H1 (cell line): ENCODE data around the gene ROR1. TPM values are rescaled to one million over a fixed set of nuclear protein-coding genes. Genes with fewer than 3 reads are reported as not detected.

Experiments
- CTCF ChIA-PET: fragments of 300-600 bp; sonication (Branson Sonifier 250); formaldehyde crosslinking; loops from one replicate; lab custom pipeline; 2021; ENCODE audit not compliant: partially characterized antibody; lab: Charles Lee
- POLR2A ChIA-PET: fragments of 300-600 bp; sonication (Branson Sonifier 250); formaldehyde crosslinking; loops from one replicate; lab custom pipeline; 2021; ENCODE audit warnings: inconsistent platforms; ENCODE audit not compliant: partially characterized antibody; lab: Charles Lee
- DNase-seq, 2 experiments: peaks; one replicate each; pipeline versions ENCODE4 v3.0.0 to v3.0.0-alpha.2; 2010 to 2022; ENCODE audit warnings: low spot score in 2 of 2, low read depth in 1 of 2, mixed read lengths in 1 of 2
- FAIRE-seq: peaks from 2 replicates; lab custom pipeline; 2011; peaks lifted over from hg19 to GRCh38; lab: Jason Lieb, UNC
- H2AFZ ChIP-seq: 2 replicates; pipeline ENCODE4 v1.8.1; 2012; ENCODE audit warnings: low read length, inconsistent platforms
- H2AK5ac ChIP-seq: 2 replicates; pipeline ENCODE4 v1.6.1; 2013; ENCODE audit warnings: low read depth, low read length
- H2BK120ac ChIP-seq: replicated peaks from 2 replicates; pipeline ENCODE3; 2013; ENCODE audit warnings: low read depth, low read length, inconsistent platforms
- H2BK12ac ChIP-seq: 2 replicates; pipeline ENCODE4 v1.6.1; 2013; ENCODE audit warnings: low read depth, low read length
- H2BK15ac ChIP-seq: 2 replicates; pipeline ENCODE4 v1.6.1; 2013; ENCODE audit warnings: low read length
- H2BK20ac ChIP-seq: 2 replicates; pipeline ENCODE4 v1.6.1; 2013; ENCODE audit warnings: low read length
- H2BK5ac ChIP-seq: 2 replicates; pipeline ENCODE4 v1.6.1; 2013; ENCODE audit warnings: low read depth, low read length
- H3K14ac ChIP-seq: 2 replicates; pipeline ENCODE4 v1.6.1; 2013; ENCODE audit warnings: inconsistent platforms; ENCODE audit not compliant: insufficient read length
- H3K18ac ChIP-seq: 2 replicates; pipeline ENCODE4 v1.6.1; 2013; ENCODE audit warnings: low read length; ENCODE audit errors: extremely low read depth
- H3K23ac ChIP-seq: 2 replicates; pipeline ENCODE4 v1.6.1; 2013; ENCODE audit warnings: inconsistent platforms; ENCODE audit not compliant: insufficient read length
- H3K23me2 ChIP-seq: 2 replicates; pipeline ENCODE4 v1.6.1; 2013; ENCODE audit warnings: low read depth, low read length
- H3K27ac ChIP-seq: 2 replicates; pipeline ENCODE4 v1.6.1; 2011; ENCODE audit warnings: low read depth, low read length, inconsistent platforms
- H3K27me3 ChIP-seq, 4 experiments: replicated peaks in 1 of 4; 1 replicate in 1 of 4; 2 replicates in 3 of 4; pipeline versions ENCODE4 v1.6.1 to v1.8.1; 2011 to 2013; ENCODE audit warnings: low read length in 3 of 4, mild to moderate bottlenecking in 3 of 4, inconsistent platforms in 2 of 4, mixed read lengths in 2 of 4, moderate library complexity in 1 of 4; ENCODE audit not compliant: control insufficient read depth in 3 of 4, insufficient read depth in 3 of 4; ENCODE audit errors: extremely low read depth in 1 of 4
- H3K36me3 ChIP-seq, 4 experiments: 2 replicates each; pipeline versions ENCODE4 v1.6.1 to v1.8.1; 2011 to 2013; ENCODE audit warnings: mild to moderate bottlenecking in 4 of 4, low read length in 3 of 4, moderate library complexity in 2 of 4, control low read depth in 1 of 4, inconsistent platforms in 1 of 4; ENCODE audit not compliant: insufficient read depth in 4 of 4, control insufficient read depth in 2 of 4
- H3K4ac ChIP-seq: replicated peaks from 2 replicates; pipeline ENCODE3; 2013; ENCODE audit warnings: low read length, low read depth, mixed read lengths, inconsistent platforms; ENCODE audit not compliant: insufficient read length
- H3K4me1 ChIP-seq, 4 experiments: replicated peaks in 1 of 4; 1 replicate in 1 of 4; 2 replicates in 3 of 4; pipeline versions ENCODE4 v1.6.1 to v1.8.1; 2011 to 2013; ENCODE audit warnings: low read length in 3 of 4, inconsistent platforms in 2 of 4, mixed read lengths in 1 of 4; ENCODE audit not compliant: insufficient read depth in 4 of 4, control insufficient read depth in 3 of 4
- H3K4me2 ChIP-seq, 2 experiments: 2 replicates each; pipeline versions ENCODE4 v1.6.1 to v1.8.1; 2011 to 2013; ENCODE audit warnings: low read depth in 2 of 2, low read length in 2 of 2, control low read depth in 1 of 2, inconsistent platforms in 1 of 2, mild to moderate bottlenecking in 1 of 2; ENCODE audit not compliant: insufficient read depth in 1 of 2
- H3K4me3 ChIP-seq, 4 experiments: fragments of 200-600, 300-600 bp in 1 of 4; sonication (generic), shearing (Covaris generic), sonication (Bioruptor Twin) in 1 of 4; 2 replicates each; pipeline versions ENCODE4 v1.5.1 to v1.8.1; 2011 to 2016; ENCODE audit warnings: low read length in 4 of 4, low read depth in 3 of 4, control low read depth in 2 of 4, inconsistent platforms in 2 of 4, mild to moderate bottlenecking in 2 of 4, mixed read lengths in 1 of 4, moderate library complexity in 1 of 4; ENCODE audit not compliant: insufficient read depth in 2 of 4; ENCODE audit errors: extremely low read depth in 1 of 4
- H3K56ac ChIP-seq: replicated peaks from 2 replicates; pipeline ENCODE3; 2013; ENCODE audit warnings: low read depth, mild to moderate bottlenecking, mixed read lengths, low read length, inconsistent platforms; ENCODE audit not compliant: insufficient read length
- H3K79me1 ChIP-seq: 2 replicates; pipeline ENCODE4 v1.6.1; 2013; ENCODE audit warnings: low read depth, low read length, control low read depth
- H3K79me2 ChIP-seq, 2 experiments: 2 replicates each; pipeline versions ENCODE4 v1.6.1 to v1.8.1; 2012 to 2013; ENCODE audit warnings: low read length in 2 of 2, mild to moderate bottlenecking in 2 of 2, inconsistent platforms in 1 of 2; ENCODE audit not compliant: insufficient read depth in 2 of 2, control insufficient read depth in 1 of 2
- H3K9ac ChIP-seq, 4 experiments: replicated peaks in 1 of 4; 1 replicate in 1 of 4; 2 replicates in 3 of 4; pipeline versions ENCODE4 v1.6.1 to v1.8.1; 2011 to 2013; ENCODE audit warnings: low read depth in 3 of 4, low read length in 3 of 4, control low read depth in 2 of 4, mild to moderate bottlenecking in 2 of 4, moderate library complexity in 2 of 4, inconsistent platforms in 1 of 4; ENCODE audit errors: extremely low read depth in 1 of 4
- H3K9me3 ChIP-seq, 2 experiments: 2 replicates each; pipeline versions ENCODE4 v1.6.1 to v1.8.1; 2012 to 2013; ENCODE audit warnings: mild to moderate bottlenecking in 2 of 2, moderate library complexity in 2 of 2, control low read depth in 1 of 2, inconsistent platforms in 1 of 2, low read depth in 1 of 2, low read length in 1 of 2, mixed read lengths in 1 of 2; ENCODE audit not compliant: insufficient read depth in 2 of 2
- H4K20me1 ChIP-seq, 2 experiments: replicated peaks in 1 of 2; 2 replicates each; pipeline versions ENCODE3 to v1.8.1; 2011 to 2013; ENCODE audit warnings: inconsistent platforms in 2 of 2, low read length in 2 of 2, mild to moderate bottlenecking in 1 of 2; ENCODE audit not compliant: insufficient read depth in 2 of 2, control insufficient read depth in 1 of 2
- H4K5ac ChIP-seq: 2 replicates; pipeline ENCODE4 v1.6.1; 2013; ENCODE audit warnings: low read length, low read depth, mixed read lengths, inconsistent platforms; ENCODE audit not compliant: insufficient read length
- H4K8ac ChIP-seq: 2 replicates; pipeline ENCODE4 v1.8.0; 2013; ENCODE audit warnings: mild to moderate bottlenecking, moderate library complexity, low read length, inconsistent platforms; ENCODE audit not compliant: insufficient read depth; ENCODE audit errors: extremely low read depth
- H4K91ac ChIP-seq: replicated peaks from 2 replicates; pipeline ENCODE3; 2013; ENCODE audit warnings: low read length, mixed read lengths, inconsistent platforms; ENCODE audit not compliant: insufficient read length
- CBX8 ChIP-seq: fragments of 300-800, 300-1000 bp; sonication (generic); IDR thresholded peaks from 2 replicates; pipeline ENCODE4 v1.7.1; 2016; ENCODE audit warnings: low read depth, low read length, borderline replicate concordance
- EGR1 ChIP-seq: IDR thresholded peaks from 2 replicates; pipeline ENCODE4 v1.6.1; 2011; ENCODE audit warnings: low read depth, low read length, borderline replicate concordance
- PHF8 ChIP-seq: fragments of 200-600 bp; sonication (generic); conservative IDR thresholded peaks from 2 replicates; pipeline ENCODE4 v1.7.1; 2012; ENCODE audit warnings: low read depth, mild to moderate bottlenecking, inconsistent platforms, low read length, moderate library complexity
- SP4 ChIP-seq: IDR thresholded peaks from 2 replicates; pipeline ENCODE4 v1.6.1; 2012; ENCODE audit warnings: low read length, inconsistent platforms
- TEAD4 ChIP-seq: IDR thresholded peaks from 2 replicates; pipeline ENCODE4 v1.6.1; 2012; ENCODE audit warnings: low read depth, low read length, inconsistent platforms, mixed read lengths
- WGBS, 2 experiments: shearing (Covaris generic) in 1 of 2; methylation state at CpG; one replicate each; pipeline versions ENCODE4 v1.1.6 to v1.1.7; 2013 to 2015; ENCODE audit warnings: low lambda C conversion rate in 2 of 2, mixed read lengths in 2 of 2, inconsistent platforms in 1 of 2, low coverage in 1 of 2, missing lambda C conversion rate in 1 of 2; ENCODE audit not compliant: insufficient replicate concordance in 2 of 2, insufficient coverage in 1 of 2, insufficient read length in 1 of 2; ENCODE audit errors: extremely low coverage in 1 of 2, missing lambda C conversion rate in 1 of 2; 5-methylcytosine and 5-hydroxymethylcytosine counted together
- polyA plus RNA-seq, 7 experiments: library from polyadenylated mRNA; depleted of rRNA in 3 of 7; stranded (reverse) in 5 of 7; unstranded in 2 of 7; fragments of >200 nt in 5 of 7; fragments of 200-250 nt in 2 of 7; gene quantifications; 1 replicate in 5 of 7; 2 replicates in 1 of 7; 4 replicates in 1 of 7; pipeline versions ENCODE4 v1.2.1 to v1.2.3, GENCODE V29; 2011 to 2013; ENCODE audit warnings: missing spikeins in 2 of 7, mixed read lengths in 2 of 7
- total RNA-seq: library from RNA; stranded (reverse); fragmentation: NEBNext Ultra II Directional; extraction: Animal tissue kit (Norgen Biotek cat#: 25700); gene quantifications from 2 replicates; pipeline ENCODE4 v1.2.1, GENCODE V29; 2021

The ROR1 gene
- total and polyA plus RNA-seq, 2 of the 8 experiments (the other 6 are each of a cell fraction or from before 2014, with no cell fraction given) = 33.6 to 73.6 TPM

- H3K4ac ChIP-seq = no peak overlapping the region
- no peak overlapping the region for H3K23ac ChIP-seq
- H4K5ac ChIP-seq = no peak overlapping the region
- no peaks in the 10 kb centered on the region for H4K20me1 ChIP-seq
- no peak overlapping the region for H2BK120ac ChIP-seq
- no peak overlapping the region for H2BK12ac ChIP-seq
- H2BK15ac ChIP-seq = peak overlapping the region; percentile 21; the same call in 1 of the 2 replicates
- H3K4me1 ChIP-seq = no peaks in the 10 kb centered on the region; a peak in 1 of 7 replicates
- no peak for FAIRE-seq
- POLR2A ChIA-PET = no interaction called here
- TF ChIP-seq CBX8 = no peak
- TF ChIP-seq TEAD4 = no peak
- no peak for TF ChIP-seq EGR1
- TF ChIP-seq SP4 = no peak
- no peak for TF ChIP-seq PHF8
- H4K91ac ChIP-seq = no peak overlapping the region
- H3K4me2 ChIP-seq = no peak overlapping the region
- H2BK5ac ChIP-seq = no peak overlapping the region
- CTCF ChIA-PET = no interaction called here
- H3K9me3 ChIP-seq = no peaks in the 10 kb centered on the region
- H4K8ac ChIP-seq = no peak overlapping the region
- DNase-seq = no peak
- no peaks in the 10 kb centered on the region for H3K36me3 ChIP-seq
- H3K56ac ChIP-seq = no peak overlapping the region
- no peaks in the 10 kb centered on the region; the same call in 1 of the 2 replicates for H3K23me2 ChIP-seq
- H2AK5ac ChIP-seq = no peak overlapping the region
- no peak overlapping the region for H3K18ac ChIP-seq
- H3K27ac ChIP-seq = no peak overlapping the region
- H3K27me3 ChIP-seq = no peaks in the 10 kb centered on the region
- H3K79me2 ChIP-seq = no peaks in the 10 kb centered on the region
- H2AFZ ChIP-seq = no peak overlapping the region
- no peak overlapping the region for H3K14ac ChIP-seq
- WGBS, 2 experiments = 91% methylated on average over 6 of the region's 6 CpGs; no CpG with 5 or more reads in 1 of the 2 experiments
- H3K9ac ChIP-seq = no peak overlapping the region
- H2BK20ac ChIP-seq = no peak overlapping the region
- no peak overlapping the region for H3K4me3 ChIP-seq
- H3K79me1 ChIP-seq = no peaks in the 10 kb centered on the region
These were observed 20.2 kb upstream of the ROR1 start for GRCh38 chr1:63753591-63753990.
